ENCODE measurements around the gene WNT1. TPM values are rescaled to one million over a fixed set of nuclear protein-coding genes. Genes with fewer than 3 reads are reported as not detected.

Gene WNT1
- total and polyA plus RNA-seq, 10 of the 15 experiments (the other 5 are each of a cell fraction or from before 2014, with no cell fraction given): not detected

DNA sequence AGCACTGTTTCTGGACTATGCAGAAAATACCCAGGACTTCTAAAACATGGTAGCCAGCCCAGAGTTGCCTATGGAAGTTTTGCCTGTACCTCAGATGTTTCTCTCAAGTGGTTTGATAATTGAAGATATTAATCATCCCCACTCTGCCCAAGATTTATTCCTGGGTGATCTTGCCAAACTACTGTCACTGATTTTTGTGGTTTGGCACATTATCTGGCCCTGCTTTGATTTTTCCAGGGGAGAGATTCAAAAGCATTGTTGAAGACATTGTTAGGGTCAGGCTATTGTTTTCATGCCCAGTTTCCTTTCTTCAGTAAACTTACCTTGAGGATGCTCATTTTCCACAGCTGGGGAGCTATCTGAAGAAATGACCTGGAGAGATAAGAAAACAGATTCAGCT, 34.6 kb downstream of the WNT1 start:
- Histone ChIP-seq H3K4me1 (ENCODE audit: control insufficient read depth, insufficient read depth, low read length) (no peaks in the 10 kb centered on the region), H3K4me2 (ENCODE audit: control insufficient read depth, insufficient read depth) (no peak overlapping the region), H3K27ac (ENCODE audit: control insufficient read depth, insufficient read depth) (no peak overlapping the region), H3K36me3 (ENCODE audit: control insufficient read depth in 2 of 2, insufficient read depth in 2 of 2, low read length in 1 of 2) (peaks cover 0 to 20% of the 10 kb centered on the region in 2 experiments; a peak in 2 of 4 replicates), H3K4me3 (no peak overlapping the region), H3K9ac (ENCODE audit: control insufficient read depth, insufficient read depth, low read length) (no peak overlapping the region), H3K79me2 (ENCODE audit: control insufficient read depth, insufficient read depth, low read length) (peaks cover 13% of the 10 kb centered on the region), H4K20me1 (ENCODE audit: control insufficient read depth, insufficient read depth) (no peaks in the 10 kb centered on the region), H3K9me3 (replicated peaks; ENCODE audit: control insufficient read depth, insufficient read depth, low read length) (no peaks in the 10 kb centered on the region), H2AFZ (ENCODE audit: control insufficient read depth, low read depth, low read length) (no peak overlapping the region), H3K27me3 (replicated peaks in 1 of 2; ENCODE audit: control insufficient read depth in 2 of 2, insufficient read depth in 2 of 2, low read length in 1 of 2) (no peaks in the 10 kb centered on the region)
- ATAC-seq (no peak), DNase-seq (ENCODE audit: low read depth, low spot score) (no peak), FAIRE-seq (no peak)
- SMC1A ChIA-PET (ENCODE audit: uncharacterized antibody, unreplicated experiment): interaction anchor here (2.0 to 7.5 kb wide), 2 partner anchors 11 to 16 kb away, joined by 6 to 47 read pairs; partner anchors contain the start of gene DDN
- no TSS peak for BruUV-seq (replicated peaks)
- in situ Hi-C loops (cut with MboI): no loop called here
- POLR2A ChIA-PET: interaction anchor here (0.5 to 1.2 kb wide), 3 partner anchors 9 to 55 kb away, joined by 3 read pairs; no protein-coding TSS in a partner anchor
- TF ChIP-seq ZNF274 (IDR thresholded peaks at IDR 0.05; ENCODE audit: insufficient read depth, insufficient read length): no peak
- TF ChIP-seq, protein P1, sequence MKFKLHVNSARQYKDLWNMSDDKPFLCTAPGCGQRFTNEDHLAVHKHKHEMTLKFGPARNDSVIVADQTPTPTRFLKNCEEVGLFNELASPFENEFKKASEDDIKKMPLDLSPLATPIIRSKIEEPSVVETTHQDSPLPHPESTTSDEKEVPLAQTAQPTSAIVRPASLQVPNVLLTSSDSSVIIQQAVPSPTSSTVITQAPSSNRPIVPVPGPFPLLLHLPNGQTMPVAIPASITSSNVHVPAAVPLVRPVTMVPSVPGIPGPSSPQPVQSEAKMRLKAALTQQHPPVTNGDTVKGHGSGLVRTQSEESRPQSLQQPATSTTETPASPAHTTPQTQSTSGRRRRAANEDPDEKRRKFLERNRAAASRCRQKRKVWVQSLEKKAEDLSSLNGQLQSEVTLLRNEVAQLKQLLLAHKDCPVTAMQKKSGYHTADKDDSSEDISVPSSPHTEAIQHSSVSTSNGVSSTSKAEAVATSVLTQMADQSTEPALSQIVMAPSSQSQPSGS (IDR thresholded peaks at IDR 0.05; ENCODE audit: low read length): no peak
- TF ChIP-seq ZNF384 (IDR thresholded peaks at IDR 0.05; ENCODE audit: borderline replicate concordance, low read depth, low read length): no peak
- no peak for TF ChIP-seq SMC3 (IDR thresholded peaks at IDR 0.05; ENCODE audit: borderline replicate concordance, low read length)
- no peak for TF ChIP-seq SUZ12 (IDR thresholded peaks at IDR 0.05; ENCODE audit: unreplicated experiment)
- no peak for TF ChIP-seq BHLHE40 (IDR thresholded peaks at IDR 0.05; ENCODE audit: borderline replicate concordance in 1 of 2, low read depth in 2 of 2, low read length in 1 of 2)
- TF ChIP-seq RB1 (IDR thresholded peaks at IDR 0.05; ENCODE audit: borderline replicate concordance): no peak
- no peak for TF ChIP-seq ZNF622 (IDR thresholded peaks at IDR 0.05)
- TF ChIP-seq CHD2 (IDR thresholded peaks at IDR 0.05; ENCODE audit: borderline replicate concordance, low read depth, low read length): no peak
- TF ChIP-seq, protein P2, sequence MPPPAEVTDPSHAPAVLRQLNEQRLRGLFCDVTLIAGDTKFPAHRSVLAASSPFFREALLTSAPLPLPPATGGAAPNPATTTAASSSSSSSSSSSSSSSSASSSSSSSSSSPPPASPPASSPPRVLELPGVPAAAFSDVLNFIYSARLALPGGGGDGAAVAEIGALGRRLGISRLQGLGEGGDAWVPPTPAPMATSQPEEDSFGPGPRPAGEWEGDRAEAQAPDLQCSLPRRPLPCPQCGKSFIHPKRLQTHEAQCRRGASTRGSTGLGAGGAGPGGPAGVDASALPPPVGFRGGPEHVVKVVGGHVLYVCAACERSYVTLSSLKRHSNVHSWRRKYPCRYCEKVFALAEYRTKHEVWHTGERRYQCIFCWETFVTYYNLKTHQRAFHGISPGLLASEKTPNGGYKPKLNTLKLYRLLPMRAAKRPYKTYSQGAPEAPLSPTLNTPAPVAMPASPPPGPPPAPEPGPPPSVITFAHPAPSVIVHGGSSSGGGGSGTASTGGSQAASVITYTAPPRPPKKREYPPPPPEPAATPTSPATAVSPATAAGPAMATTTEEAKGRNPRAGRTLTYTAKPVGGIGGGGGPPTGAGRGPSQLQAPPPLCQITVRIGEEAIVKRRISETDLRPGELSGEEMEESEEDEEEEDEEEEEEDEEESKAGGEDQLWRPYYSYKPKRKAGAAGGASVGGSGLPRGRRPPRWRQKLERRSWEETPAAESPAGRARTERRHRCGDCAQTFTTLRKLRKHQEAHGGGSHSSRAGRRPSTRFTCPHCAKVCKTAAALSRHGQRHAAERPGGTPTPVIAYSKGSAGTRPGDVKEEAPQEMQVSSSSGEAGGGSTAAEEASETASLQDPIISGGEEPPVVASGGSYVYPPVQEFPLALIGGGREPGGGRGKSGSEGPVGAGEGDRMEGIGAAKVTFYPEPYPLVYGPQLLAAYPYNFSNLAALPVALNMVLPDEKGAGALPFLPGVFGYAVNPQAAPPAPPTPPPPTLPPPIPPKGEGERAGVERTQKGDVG (CRISPR knock-in tag; IDR thresholded peaks at IDR 0.05): no peak
- no peak for TF ChIP-seq MTA3 (IDR thresholded peaks at IDR 0.05; ENCODE audit: borderline replicate concordance, low read length)
- no peak for TF ChIP-seq POU2F2 (IDR thresholded peaks at IDR 0.05; ENCODE audit: borderline replicate concordance, low read depth, low read length)
- no peak for TF ChIP-seq STAT1 (conservative IDR thresholded peaks at IDR 0.05)
- no peak for TF ChIP-seq CHD4 (IDR thresholded peaks at IDR 0.05)
- TF ChIP-seq GATAD2B (conservative IDR thresholded peaks at IDR 0.05; ENCODE audit: low read depth): no peak
- CTCF ChIA-PET: interaction anchor here (0.8 to 11.1 kb wide), 4 partner anchors 16 to 148 kb away, joined by 3 to 172 read pairs (median 18); partner anchors contain the start of genes DDN and RND1
- RAD21 ChIA-PET (ENCODE audit: unreplicated experiment): no interaction called here
- intact Hi-C loops (cut with micrococcal nuclease; ENCODE audit: unreplicated experiment): no loop called here

Data from GM12878 (cell line).